GM12878 (cell line): ENCODE data around the gene HOXD10. TPM values are rescaled to one million over a fixed set of nuclear protein-coding genes. Genes with fewer than 3 reads are reported as not detected.

Experiments used
- ATAC-seq: fragments of 200-7000 bp; cut with Tn5 transposase; 3 replicates; pipeline ENCODE4 v1.9.1; 2020; ENCODE audit warnings: mild to moderate bottlenecking, moderate library complexity
- BruUV-seq: library from RNA; stranded (reverse); fragments of 400-500 nt; replicated peaks from 2 replicates; lab custom pipeline; 2021; lab: Mats Ljungman, UMichigan
- CTCF ChIA-PET: fragments of 300-600 bp; sonication (Branson Sonifier 250); formaldehyde crosslinking; extraction: SDS; loops from one replicate; lab custom pipeline; 2021; ENCODE audit warnings: inconsistent platforms; lab: Yijun Ruan, JAX
- POLR2A ChIA-PET: fragments of 350-600 bp; formaldehyde crosslinking; extraction: SDS; loops from one replicate; lab custom pipeline; 2021; ENCODE audit warnings: inconsistent platforms; lab: Charles Lee
- RAD21 ChIA-PET: fragments of 300-600 bp; sonication (Branson Sonifier 250); formaldehyde crosslinking; loops from one replicate; lab custom pipeline; 2023; ENCODE audit warnings: antibody characterized with exemption; ENCODE audit not compliant: unreplicated experiment; lab: Charles Lee
- SMC1A ChIA-PET: fragments of 300-600 bp; sonication (Branson Sonifier 250); formaldehyde crosslinking; loops from one replicate; lab custom pipeline; 2023; ENCODE audit not compliant: unreplicated experiment, uncharacterized antibody; lab: Charles Lee
- DNase-seq: peaks from one replicate; pipeline ENCODE4 v3.0.0-alpha.2; 2011; ENCODE audit warnings: low read depth, low spot score
- FAIRE-seq: peaks from 3 replicates; lab custom pipeline; 2011; peaks lifted over from hg19 to GRCh38; lab: Jason Lieb, UNC
- H2AFZ ChIP-seq: 2 replicates; pipeline ENCODE4 v1.6.0; 2011; ENCODE audit warnings: low read depth, low read length, control low read depth; ENCODE audit not compliant: control insufficient read depth
- H3K27ac ChIP-seq: 2 replicates; pipeline ENCODE4 v1.5.1; 2011; ENCODE audit warnings: control low read depth; ENCODE audit not compliant: control insufficient read depth, insufficient read depth
- H3K27me3 ChIP-seq, 2 experiments: replicated peaks in 1 of 2; 2 replicates each; pipeline versions ENCODE4 v1.6.0 to v1.6.1; 2011; ENCODE audit warnings: low read length in 1 of 2; ENCODE audit not compliant: control insufficient read depth in 2 of 2, insufficient read depth in 2 of 2
- H3K36me3 ChIP-seq, 2 experiments: 2 replicates each; pipeline ENCODE4 v1.5.1; 2011; ENCODE audit warnings: low read length in 1 of 2; ENCODE audit not compliant: control insufficient read depth in 2 of 2, insufficient read depth in 2 of 2
- H3K4me1 ChIP-seq: 2 replicates; pipeline ENCODE4 v1.6.1; 2011; ENCODE audit warnings: mild to moderate bottlenecking, low read length, moderate library complexity, mixed read lengths; ENCODE audit not compliant: control insufficient read depth, insufficient read depth
- H3K4me2 ChIP-seq: 2 replicates; pipeline ENCODE4 v1.6.0; 2011; ENCODE audit warnings: control low read depth; ENCODE audit not compliant: control insufficient read depth, insufficient read depth
- H3K4me3 ChIP-seq: fragments of 200-600 bp; sonication (generic); 2 replicates; pipeline ENCODE4 v1.5.1; 2016
- H3K79me2 ChIP-seq: 2 replicates; pipeline ENCODE4 v1.6.0; 2011; ENCODE audit warnings: low read length; ENCODE audit not compliant: control insufficient read depth, insufficient read depth
- H3K9ac ChIP-seq: 2 replicates; pipeline ENCODE4 v1.8.0; 2011; ENCODE audit warnings: low read length, control low read depth, mixed read lengths; ENCODE audit not compliant: control insufficient read depth, insufficient read depth
- H3K9me3 ChIP-seq: replicated peaks from 3 replicates; pipeline ENCODE4 v1.5.1; 2011; ENCODE audit warnings: mild to moderate bottlenecking, low read length; ENCODE audit not compliant: control insufficient read depth, insufficient read depth
- H4K20me1 ChIP-seq: 2 replicates; pipeline ENCODE4 v1.6.0; 2011; ENCODE audit not compliant: control insufficient read depth, insufficient read depth
- BRCA1 ChIP-seq: IDR thresholded peaks from 2 replicates; pipeline ENCODE4 v1.6.1; 2011; ENCODE audit warnings: low read depth, low read length, improper control_type of control experiment
- CBX5 ChIP-seq: sonication (generic); IDR thresholded peaks from 2 replicates; pipeline ENCODE4 v1.6.1; 2016; ENCODE audit warnings: low read depth, moderate library complexity, mild to moderate bottlenecking, inconsistent platforms
- HCFC1 ChIP-seq: fragments of 150-350 bp; IDR thresholded peaks from 2 replicates; pipeline ENCODE4 v1.6.1; 2014; ENCODE audit warnings: low read length
- MTA2 ChIP-seq: fragments of 450-650 bp; IDR thresholded peaks from 2 replicates; pipeline ENCODE4 v1.6.1; 2016; ENCODE audit warnings: low read depth, mild to moderate bottlenecking, moderate library complexity
- NFXL1 ChIP-seq: fragments of 450-650 bp; IDR thresholded peaks from 2 replicates; pipeline ENCODE4 v1.6.1; 2017; ENCODE audit warnings: antibody characterized with exemption, mild to moderate bottlenecking, borderline replicate concordance
- NFYA ChIP-seq: IDR thresholded peaks from 2 replicates; pipeline ENCODE4 v1.6.1; 2011; ENCODE audit warnings: low read depth, mild to moderate bottlenecking, low read length, improper control_type of control experiment, borderline replicate concordance
- PAX8 ChIP-seq: fragments of 450-650 bp; IDR thresholded peaks from 2 replicates; pipeline ENCODE4 v1.6.1; 2017; ENCODE audit warnings: mild to moderate bottlenecking, moderate library complexity
- POLR2AphosphoS5 ChIP-seq: IDR thresholded peaks from 2 replicates; pipeline ENCODE4 v1.6.1; 2011; ENCODE audit warnings: mild to moderate bottlenecking, low read length, inconsistent platforms
- RAD51 ChIP-seq: fragments of 450-650 bp; IDR thresholded peaks from 2 replicates; pipeline ENCODE4 v1.6.1; 2016; ENCODE audit warnings: moderate library complexity, mild to moderate bottlenecking, inconsistent platforms
- TARDBP ChIP-seq: IDR thresholded peaks from 2 replicates; pipeline ENCODE4 v1.6.1; 2016; ENCODE audit warnings: borderline replicate concordance
- ZNF384 ChIP-seq: IDR thresholded peaks from 2 replicates; pipeline ENCODE4 v1.6.1; 2012; ENCODE audit warnings: low read depth, mild to moderate bottlenecking, low read length, improper control_type of control experiment, borderline replicate concordance
- WGBS: methylation state at CpG from one replicate; pipeline ENCODE4 v1.1.6; 2016; ENCODE audit warnings: low lambda C conversion rate; ENCODE audit not compliant: insufficient replicate concordance, insufficient coverage; ENCODE audit errors: missing lambda C conversion rate; 5-methylcytosine and 5-hydroxymethylcytosine counted together
- in situ Hi-C: fragments of 300-500 bp; cut with MboI; formaldehyde crosslinking; loops from 9 replicates; pipeline ENCODE4 v1.14.3; 2018; ENCODE audit warnings: mixed read lengths
- intact Hi-C: fragments of 100-400 bp; cut with micrococcal nuclease; formaldehyde crosslinking; loops from one replicate; pipeline ENCODE4 v1.14.2; 2022; ENCODE audit not compliant: unreplicated experiment
- polyA plus RNA-seq, 11 experiments: library from polyadenylated mRNA; depleted of rRNA in 4 of 11; unstranded in 6 of 11; stranded (reverse) in 5 of 11; fragments of >200 nt; fragmentation: Nextera tagmentation in 4 of 11; fragmentation: Illumina TruSeq in 1 of 11; extraction: Ambion mirVana in 4 of 11; extraction: Trizol in 1 of 11; gene quantifications; 1 replicate in 1 of 11; 2 replicates in 10 of 11; pipeline versions ENCODE4 v1.2.1 to v1.2.3, GENCODE V29; 2011 to 2016; ENCODE audit warnings: inconsistent platforms in 2 of 11, missing spikeins in 2 of 11, low read depth in 1 of 11
- total RNA-seq, 4 experiments: library from RNA; depleted of rRNA in 3 of 4; stranded (reverse); fragments of >200 nt in 3 of 4; fragmentation: Illumina TruSeq in 1 of 4; extraction: Trizol in 1 of 4; gene quantifications; 2 replicates each; pipeline versions ENCODE4 v1.2.1 to v1.2.3, GENCODE V29; 2013 to 2021
- TF ChIP-seq, protein P1 (sequence below): IDR thresholded peaks from 2 replicates; pipeline ENCODE4 v1.6.1; 2012; ENCODE audit warnings: low read length, inconsistent platforms
- TF ChIP-seq, protein P2 (sequence below): fragments of 450-650 bp; IDR thresholded peaks from 2 replicates; pipeline ENCODE4 v1.6.1; 2017; ENCODE audit warnings: mild to moderate bottlenecking
- TF ChIP-seq, protein P3 (sequence below): fragments of 450-650 bp; IDR thresholded peaks from 2 replicates; pipeline ENCODE4 v1.6.1; 2016; ENCODE audit warnings: mild to moderate bottlenecking

The HOXD10 gene
- total and polyA plus RNA-seq, 10 of the 15 experiments (the other 5 are each of a cell fraction or from before 2014, with no cell fraction given): not detected

DNA sequence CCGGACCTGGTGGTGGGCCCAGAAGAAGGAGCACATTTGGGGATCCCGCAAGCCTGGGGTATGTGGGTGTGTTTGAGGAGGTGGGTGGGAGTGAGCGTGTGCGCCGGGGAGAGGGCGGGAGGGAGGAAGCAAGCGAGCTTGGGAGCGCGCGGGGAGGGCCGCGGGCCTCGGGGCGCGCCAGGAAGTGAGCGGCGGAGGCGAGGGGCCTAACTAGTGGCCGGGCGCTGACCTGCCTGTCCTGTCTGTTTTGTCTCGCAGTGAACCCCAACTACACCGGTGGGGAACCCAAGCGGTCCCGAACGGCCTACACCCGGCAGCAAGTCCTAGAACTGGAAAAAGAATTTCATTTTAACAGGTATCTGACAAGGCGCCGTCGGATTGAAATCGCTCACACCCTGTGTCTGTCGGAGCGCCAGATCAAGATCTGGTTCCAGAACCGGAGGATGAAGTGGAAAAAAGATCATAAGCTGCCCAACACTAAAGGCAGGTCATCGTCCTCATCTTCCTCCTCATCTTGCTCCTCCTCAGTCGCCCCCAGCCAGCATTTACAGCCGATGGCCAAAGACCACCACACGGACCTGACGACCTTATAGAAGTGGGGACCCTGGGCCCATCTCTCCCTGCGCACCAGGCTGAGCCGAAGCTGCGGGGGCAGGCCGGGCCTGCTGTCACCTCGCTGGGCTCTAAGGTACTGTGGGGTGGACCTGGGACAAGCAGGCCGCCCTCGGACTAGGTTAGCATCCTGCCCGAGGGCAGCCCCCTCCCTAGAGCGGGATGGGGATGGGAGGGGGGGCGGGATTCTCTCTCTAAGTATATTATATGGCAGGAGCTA, 36.0 kb downstream of the HOXD10 start (continued):
- TF ChIP-seq, protein P1, sequence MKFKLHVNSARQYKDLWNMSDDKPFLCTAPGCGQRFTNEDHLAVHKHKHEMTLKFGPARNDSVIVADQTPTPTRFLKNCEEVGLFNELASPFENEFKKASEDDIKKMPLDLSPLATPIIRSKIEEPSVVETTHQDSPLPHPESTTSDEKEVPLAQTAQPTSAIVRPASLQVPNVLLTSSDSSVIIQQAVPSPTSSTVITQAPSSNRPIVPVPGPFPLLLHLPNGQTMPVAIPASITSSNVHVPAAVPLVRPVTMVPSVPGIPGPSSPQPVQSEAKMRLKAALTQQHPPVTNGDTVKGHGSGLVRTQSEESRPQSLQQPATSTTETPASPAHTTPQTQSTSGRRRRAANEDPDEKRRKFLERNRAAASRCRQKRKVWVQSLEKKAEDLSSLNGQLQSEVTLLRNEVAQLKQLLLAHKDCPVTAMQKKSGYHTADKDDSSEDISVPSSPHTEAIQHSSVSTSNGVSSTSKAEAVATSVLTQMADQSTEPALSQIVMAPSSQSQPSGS: no peak
- TF ChIP-seq, protein P2, sequence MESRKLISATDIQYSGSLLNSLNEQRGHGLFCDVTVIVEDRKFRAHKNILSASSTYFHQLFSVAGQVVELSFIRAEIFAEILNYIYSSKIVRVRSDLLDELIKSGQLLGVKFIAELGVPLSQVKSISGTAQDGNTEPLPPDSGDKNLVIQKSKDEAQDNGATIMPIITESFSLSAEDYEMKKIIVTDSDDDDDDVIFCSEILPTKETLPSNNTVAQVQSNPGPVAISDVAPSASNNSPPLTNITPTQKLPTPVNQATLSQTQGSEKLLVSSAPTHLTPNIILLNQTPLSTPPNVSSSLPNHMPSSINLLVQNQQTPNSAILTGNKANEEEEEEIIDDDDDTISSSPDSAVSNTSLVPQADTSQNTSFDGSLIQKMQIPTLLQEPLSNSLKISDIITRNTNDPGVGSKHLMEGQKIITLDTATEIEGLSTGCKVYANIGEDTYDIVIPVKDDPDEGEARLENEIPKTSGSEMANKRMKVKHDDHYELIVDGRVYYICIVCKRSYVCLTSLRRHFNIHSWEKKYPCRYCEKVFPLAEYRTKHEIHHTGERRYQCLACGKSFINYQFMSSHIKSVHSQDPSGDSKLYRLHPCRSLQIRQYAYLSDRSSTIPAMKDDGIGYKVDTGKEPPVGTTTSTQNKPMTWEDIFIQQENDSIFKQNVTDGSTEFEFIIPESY: no peak
- no peak for TF ChIP-seq BRCA1
- TF ChIP-seq TARDBP: no peak
- TF ChIP-seq, all 136 proteins: peak for 0

DNA sequence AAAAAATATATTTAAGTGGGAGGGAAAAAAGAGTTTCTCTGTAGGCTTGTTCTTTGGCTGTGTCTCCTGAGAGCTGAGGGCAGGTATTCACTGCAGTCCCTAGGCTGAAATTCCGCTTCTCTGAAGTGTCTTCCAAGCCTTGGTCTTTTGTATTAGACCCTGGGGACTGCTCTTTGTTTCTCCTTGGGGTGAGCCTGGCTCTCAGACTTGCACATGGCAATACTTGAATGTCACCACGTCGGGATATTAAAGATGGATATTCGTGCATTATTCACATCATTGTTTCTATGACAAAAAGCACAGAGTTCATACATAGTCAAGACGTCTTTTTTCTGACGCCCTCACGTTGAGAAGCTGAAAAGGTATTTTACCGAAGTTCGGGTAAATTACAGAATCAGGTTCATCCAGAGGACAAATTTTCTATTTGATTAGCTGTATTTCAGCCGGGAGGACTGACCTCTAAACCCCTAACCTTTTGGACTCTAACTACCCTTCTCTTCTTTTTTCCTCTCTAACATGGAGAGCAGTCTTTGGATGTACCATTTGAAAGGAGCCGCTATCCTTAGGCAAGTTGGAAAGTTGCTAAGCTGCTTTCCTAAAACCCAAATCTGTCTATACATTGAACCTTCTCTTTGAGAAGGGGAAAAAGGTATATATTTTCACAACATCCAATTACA, 38.1 kb downstream of the HOXD10 start:
- ATAC-seq (no peak), FAIRE-seq (no peak), DNase-seq (no peak)
- BruUV-seq: no TSS peak
- in situ Hi-C loops (no loop called here), intact Hi-C loops (no loop called here)
- TF ChIP-seq HCFC1 (no peak), POLR2AphosphoS5 (no peak), NFYA (no peak), RAD51 (no peak), PAX8 (no peak), NFXL1 (no peak), CBX5 (no peak), ZNF384 (no peak), MTA2 (no peak)
- TF ChIP-seq, protein P3, sequence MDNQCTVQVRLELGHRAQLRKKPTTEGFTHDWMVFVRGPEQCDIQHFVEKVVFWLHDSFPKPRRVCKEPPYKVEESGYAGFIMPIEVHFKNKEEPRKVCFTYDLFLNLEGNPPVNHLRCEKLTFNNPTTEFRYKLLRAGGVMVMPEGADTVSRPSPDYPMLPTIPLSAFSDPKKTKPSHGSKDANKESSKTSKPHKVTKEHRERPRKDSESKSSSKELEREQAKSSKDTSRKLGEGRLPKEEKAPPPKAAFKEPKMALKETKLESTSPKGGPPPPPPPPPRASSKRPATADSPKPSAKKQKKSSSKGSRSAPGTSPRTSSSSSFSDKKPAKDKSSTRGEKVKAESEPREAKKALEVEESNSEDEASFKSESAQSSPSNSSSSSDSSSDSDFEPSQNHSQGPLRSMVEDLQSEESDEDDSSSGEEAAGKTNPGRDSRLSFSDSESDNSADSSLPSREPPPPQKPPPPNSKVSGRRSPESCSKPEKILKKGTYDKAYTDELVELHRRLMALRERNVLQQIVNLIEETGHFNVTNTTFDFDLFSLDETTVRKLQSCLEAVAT: no peak
- H3K36me3 ChIP-seq: no peaks in the 10 kb centered on the region
- POLR2A ChIA-PET: interaction anchor here (0.7 kb wide), 1 partner anchor 19 kb away, joined by 3 read pairs; no protein-coding TSS in a partner anchor
- no peaks in the 10 kb centered on the region for H3K4me1 ChIP-seq
- no peak overlapping the region for H3K4me3 ChIP-seq
- 6% methylated on average over 11 of the region's 11 CpGs for WGBS
- SMC1A ChIA-PET: interaction anchor here (1.3 kb wide), 1 partner anchor 497 kb away, joined by 3 read pairs; no protein-coding TSS in a partner anchor
- H3K27ac ChIP-seq: no peak overlapping the region
- H4K20me1 ChIP-seq: no peaks in the 10 kb centered on the region
- H3K9ac ChIP-seq: no peak overlapping the region
- H3K27me3 ChIP-seq: peaks cover 5 to 36% of the 10 kb centered on the region in 2 experiments
- H3K9me3 ChIP-seq: no peaks in the 10 kb centered on the region
- RAD21 ChIA-PET: interaction anchor here (1.5 kb wide), 1 partner anchor 399 kb away, joined by 3 read pairs; no protein-coding TSS in a partner anchor
- CTCF ChIA-PET: interaction anchor here (0.6 to 2.7 kb wide), 3 partner anchors 300 to 400 kb away, joined by 3 to 7 read pairs (median 3); no protein-coding TSS in a partner anchor
- no peak overlapping the region for H2AFZ ChIP-seq
- H3K79me2 ChIP-seq: no peaks in the 10 kb centered on the region
- no peak overlapping the region for H3K4me2 ChIP-seq
